Kidney epithelial cell (primary cell): ENCODE data around the gene SLC12A4. TPM values are rescaled to one million over a fixed set of nuclear protein-coding genes. Genes with fewer than 3 reads are reported as not detected.
"Not testable (repeated sequence)": the region's sequence is repeated elsewhere in the genome, so short reads cannot be mapped to it uniquely, and the experiment has no call there.

Experiments used
- DNase-seq: peaks from one replicate; pipeline ENCODE4 v3.0.0-alpha.2; 2010; ENCODE audit warnings: low read depth
- H3K27me3 ChIP-seq: 2 replicates; pipeline ENCODE4 v1.6.0; 2011; ENCODE audit warnings: low read length; ENCODE audit not compliant: control insufficient read depth, insufficient read depth
- H3K36me3 ChIP-seq: 2 replicates; pipeline ENCODE4 v1.5.1; 2011; ENCODE audit warnings: low read length; ENCODE audit not compliant: control insufficient read depth, insufficient read depth
- H3K4me3 ChIP-seq: 2 replicates; pipeline ENCODE4 v1.5.1; 2011; ENCODE audit warnings: low read depth, mild to moderate bottlenecking, control low read depth, low read length
- total RNA-seq: library from RNA; depleted of rRNA; stranded (reverse); fragments of >200 nt; gene quantifications from 2 replicates; pipeline ENCODE4 v1.2.3, GENCODE V29; 2015
- TF ChIP-seq, protein P1 (sequence below): IDR thresholded peaks from 2 replicates; pipeline ENCODE4 v1.5.1; 2011; ENCODE audit warnings: mild to moderate bottlenecking, moderate library complexity, low read length, control low read depth, inconsistent platforms; ENCODE audit not compliant: insufficient read depth, poor library complexity, severe bottlenecking

The SLC12A4 gene
- 35.4 and 36.6 TPM in 2 replicates for total RNA-seq

- Histone ChIP-seq H3K4me3 (peak within 1 kb of the TSS; percentile 92), H3K27me3 (no peaks in the 10 kb centered on the region), H3K36me3 (no peaks in the 10 kb centered on the region)
- TF ChIP-seq, protein P1, sequence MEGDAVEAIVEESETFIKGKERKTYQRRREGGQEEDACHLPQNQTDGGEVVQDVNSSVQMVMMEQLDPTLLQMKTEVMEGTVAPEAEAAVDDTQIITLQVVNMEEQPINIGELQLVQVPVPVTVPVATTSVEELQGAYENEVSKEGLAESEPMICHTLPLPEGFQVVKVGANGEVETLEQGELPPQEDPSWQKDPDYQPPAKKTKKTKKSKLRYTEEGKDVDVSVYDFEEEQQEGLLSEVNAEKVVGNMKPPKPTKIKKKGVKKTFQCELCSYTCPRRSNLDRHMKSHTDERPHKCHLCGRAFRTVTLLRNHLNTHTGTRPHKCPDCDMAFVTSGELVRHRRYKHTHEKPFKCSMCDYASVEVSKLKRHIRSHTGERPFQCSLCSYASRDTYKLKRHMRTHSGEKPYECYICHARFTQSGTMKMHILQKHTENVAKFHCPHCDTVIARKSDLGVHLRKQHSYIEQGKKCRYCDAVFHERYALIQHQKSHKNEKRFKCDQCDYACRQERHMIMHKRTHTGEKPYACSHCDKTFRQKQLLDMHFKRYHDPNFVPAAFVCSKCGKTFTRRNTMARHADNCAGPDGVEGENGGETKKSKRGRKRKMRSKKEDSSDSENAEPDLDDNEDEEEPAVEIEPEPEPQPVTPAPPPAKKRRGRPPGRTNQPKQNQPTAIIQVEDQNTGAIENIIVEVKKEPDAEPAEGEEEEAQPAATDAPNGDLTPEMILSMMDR = no peak
- DNase-seq = no peak
Observed at GRCh38 chr16:67968400-67969253, at the start of gene SLC12A4. Gene SLC12A4 (minus strand): TSS chr16:67968637. CDS start chr16:67968553, 84 bp downstream.

GRCh38 chr16:68015681-68016080 is 47.2 kb upstream of the SLC12A4 start, which contains the start of gene DPEP2NB:
Gene DPEP2NB (minus strand): TSS chr16:68015911. CDS start chr16:68015770, 141 bp downstream.
- no peak within 1 kb of the TSS for H3K4me3 ChIP-seq
- no peaks in the 10 kb centered on the region for H3K27me3 ChIP-seq
- H3K36me3 ChIP-seq = no peaks in the 10 kb centered on the region
- DNase-seq = no peak
- TF ChIP-seq, protein P1 = no peak

- Histone ChIP-seq H3K36me3 (no peaks in the 10 kb centered on the region), H3K27me3 (no peaks in the 10 kb centered on the region), H3K4me3 (no peak overlapping the region)
- TF ChIP-seq, protein P1 = no peak
- no peak for DNase-seq
Observed at GRCh38 chr16:68013440-68013839, 45.0 kb upstream of the SLC12A4 start.

DNA sequence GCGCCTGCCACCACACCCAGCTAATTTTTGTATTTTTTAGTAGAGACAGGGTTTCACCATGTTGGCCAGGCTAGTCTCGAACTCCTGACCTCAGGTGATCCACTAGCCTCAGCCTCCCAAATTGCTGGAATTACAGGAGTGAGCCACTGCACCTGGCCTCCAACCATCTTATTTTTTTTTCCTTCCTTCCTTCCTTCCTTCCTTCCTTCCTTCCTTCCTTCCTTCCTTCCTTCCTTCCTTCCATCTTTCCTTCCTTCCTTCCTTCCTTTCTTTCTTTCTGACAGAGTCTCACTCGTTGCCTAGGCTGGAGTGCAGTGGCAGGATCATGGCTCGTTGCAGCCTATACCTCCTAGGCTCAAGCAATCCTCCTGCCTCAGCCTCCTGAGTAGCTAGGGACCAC is 41.4 kb upstream of the SLC12A4 start:
- not testable (repeated sequence) for H3K27me3 ChIP-seq, H3K4me3 ChIP-seq, H3K36me3 ChIP-seq, DNase-seq

DNA sequence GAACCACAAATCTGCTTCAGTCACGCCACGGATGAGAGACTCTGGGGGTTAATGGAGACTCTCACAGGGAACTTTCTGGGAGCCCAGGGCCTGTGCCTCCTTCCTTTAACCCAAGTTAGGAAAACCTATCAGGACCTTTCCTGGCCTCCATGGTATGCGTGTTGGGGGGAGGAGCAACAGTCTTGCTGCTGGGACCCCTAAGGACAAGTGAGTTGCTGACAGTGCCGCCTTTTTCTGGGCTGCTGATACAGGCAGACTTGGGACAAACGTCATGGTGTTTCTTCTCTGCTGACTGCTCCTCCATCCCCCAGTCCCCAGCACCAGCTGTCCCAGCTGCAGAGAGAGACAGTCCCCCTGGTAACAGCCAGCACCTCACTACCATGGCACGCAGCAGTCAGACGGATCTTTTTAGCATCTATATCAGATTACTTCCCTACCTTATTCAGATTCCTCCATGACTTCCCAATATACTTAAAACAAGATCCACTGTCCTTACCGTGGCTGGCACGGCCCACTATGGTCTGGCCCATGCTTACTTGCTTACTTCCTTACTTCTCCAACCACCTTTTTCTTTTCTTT is 40.8 kb upstream of the SLC12A4 start:
- TF ChIP-seq, protein P1 = no peak
- Histone ChIP-seq H3K36me3 (no peaks in the 10 kb centered on the region), H3K27me3 (no peaks in the 10 kb centered on the region), H3K4me3 (no peak overlapping the region)
- DNase-seq = no peak

DNA sequence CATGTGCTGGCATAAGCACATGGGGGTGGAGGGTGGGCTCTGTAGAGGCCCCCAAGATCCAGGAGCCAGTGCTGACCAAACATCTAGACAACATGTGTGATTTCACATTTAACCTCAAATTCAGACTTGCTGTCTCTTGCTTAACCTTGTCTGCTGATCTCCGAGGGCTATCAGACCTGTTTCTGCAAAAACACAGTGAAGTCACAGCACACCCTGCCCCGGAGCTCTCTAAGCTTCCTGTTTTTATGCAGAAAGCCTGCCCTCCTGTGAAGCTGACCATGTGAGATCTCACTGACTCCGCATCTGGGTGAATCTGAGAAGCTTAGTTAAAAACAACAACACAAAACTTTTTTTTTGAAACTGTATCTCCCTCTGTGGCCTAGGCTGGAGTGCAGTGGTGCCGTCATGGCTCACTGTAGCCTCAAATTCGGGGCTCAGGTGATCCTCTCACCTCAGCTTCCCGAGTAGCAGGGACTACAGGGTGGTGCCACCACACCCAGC is 37.4 kb upstream of the SLC12A4 start:
- Histone ChIP-seq H3K27me3 (no peaks in the 10 kb centered on the region), H3K36me3 (no peaks in the 10 kb centered on the region), H3K4me3 (no peak overlapping the region)
- TF ChIP-seq, protein P1 = no peak
- no peak for DNase-seq
